ENCODE measurements around the gene FOXP4.

The FOXP4 gene

DNA sequence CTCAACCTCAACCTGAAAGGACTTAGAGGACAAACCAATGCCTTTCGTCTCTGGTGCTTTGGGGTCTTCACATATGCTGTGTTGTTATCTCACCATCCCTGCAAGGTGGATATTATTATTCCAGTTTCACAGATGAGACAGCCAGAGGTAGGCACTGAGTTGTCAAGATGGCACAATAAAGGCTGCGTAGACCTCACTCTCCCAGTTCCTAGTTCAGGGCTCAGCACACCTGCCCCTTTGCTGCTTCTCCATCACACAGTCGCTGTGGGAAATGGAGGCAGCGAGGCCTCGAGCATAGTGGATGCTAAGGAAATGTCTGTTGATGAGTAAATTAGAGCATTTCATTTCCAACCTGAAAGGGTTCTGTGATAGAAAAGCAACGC is 22.0 kb downstream of the FOXP4 start:
- DNase-seq: no peak

DNA sequence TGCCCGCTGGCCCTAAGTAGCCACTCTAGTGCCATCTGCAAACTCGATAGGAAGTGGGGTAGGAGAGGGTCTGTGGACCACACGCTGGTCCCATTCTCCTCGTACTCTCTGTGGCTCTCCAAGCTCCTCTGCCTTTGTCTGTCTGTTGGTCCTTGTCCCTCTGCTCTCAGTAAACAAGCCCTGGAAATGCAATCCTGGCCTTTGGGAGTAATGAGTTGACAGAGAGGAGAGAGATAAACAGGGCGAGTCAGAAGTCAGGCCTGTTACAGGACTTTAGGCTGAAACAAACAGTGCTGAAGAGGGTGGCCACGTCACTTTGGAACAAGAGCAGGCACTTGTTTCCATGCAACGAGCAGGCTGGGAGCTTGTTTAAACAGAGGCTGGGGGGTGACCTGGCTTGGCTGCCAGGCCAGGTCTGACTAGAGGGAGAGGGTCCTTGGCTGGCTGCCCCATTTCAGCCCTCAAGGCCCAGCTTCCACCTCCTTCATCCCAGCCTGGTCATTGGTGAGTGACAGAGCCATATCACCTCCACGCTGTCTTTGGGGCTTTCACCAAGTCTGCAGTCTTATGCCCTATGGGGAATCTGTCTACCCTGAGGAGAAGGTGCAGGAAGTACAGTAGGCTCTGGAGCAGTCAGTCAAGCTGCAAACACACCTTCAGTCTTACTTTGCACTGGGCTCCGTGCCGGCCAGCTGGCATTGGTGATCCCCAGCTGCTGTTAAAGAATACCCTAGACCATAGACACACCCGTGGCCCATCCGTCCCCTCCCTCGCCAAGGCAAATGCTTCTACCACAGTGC is 22.6 kb downstream of the FOXP4 start:
- no peak for DNase-seq

DNA sequence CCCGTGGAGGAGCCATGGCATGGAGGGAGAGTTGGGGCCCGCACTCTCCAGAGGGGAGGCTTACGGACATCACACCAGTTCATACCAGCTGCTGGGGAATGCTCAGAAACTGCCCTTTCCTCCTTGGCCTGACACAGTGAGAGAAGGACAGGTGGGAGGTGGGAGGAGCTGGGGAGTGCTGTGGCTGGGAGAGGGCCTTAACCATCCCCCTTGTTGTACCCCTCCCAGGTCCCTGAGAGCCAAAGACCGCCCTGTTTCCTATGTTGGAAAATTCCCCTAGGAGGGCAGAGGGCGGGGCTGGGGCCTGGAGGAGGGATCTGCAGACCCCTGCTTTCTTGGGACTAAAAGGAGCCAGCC is 24.1 kb downstream of the FOXP4 start:
- DNase-seq: no peak

DNA sequence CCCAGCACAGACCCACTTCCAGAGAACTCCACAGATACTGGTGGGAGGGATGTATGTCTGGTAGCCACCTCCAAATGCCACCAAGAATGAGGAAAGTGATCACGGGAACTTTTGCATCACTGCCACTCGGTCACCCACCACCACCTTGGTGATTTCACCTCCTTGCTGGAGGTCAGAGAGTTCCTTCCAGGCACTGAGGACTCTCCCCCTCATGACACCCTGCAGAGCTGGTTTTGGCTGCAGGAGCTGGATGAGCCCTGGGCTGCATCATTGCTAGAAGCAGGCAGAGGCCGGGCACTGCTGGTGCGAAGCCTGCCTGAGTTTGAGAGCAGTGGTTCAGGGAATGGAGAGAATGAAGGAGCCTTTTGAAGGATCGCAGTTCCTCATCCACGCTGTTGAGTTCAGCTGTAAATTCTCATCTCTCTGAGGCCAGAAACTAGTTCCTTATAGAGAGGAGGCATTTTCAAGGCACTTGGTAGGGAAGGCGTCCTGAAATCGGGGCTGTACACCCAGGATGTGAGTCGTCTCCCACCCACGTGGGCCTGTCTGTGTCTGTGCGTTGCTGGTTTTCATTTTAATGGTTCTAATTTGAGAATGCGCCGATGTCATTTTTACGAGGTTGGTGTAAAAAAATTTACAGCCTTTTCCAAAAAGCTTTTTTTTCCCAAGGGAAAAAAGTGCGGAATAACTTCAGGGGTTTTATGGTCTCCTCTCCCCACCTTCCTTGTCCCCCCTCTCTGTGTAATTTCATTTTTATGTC is 25.0 kb downstream of the FOXP4 start:
- no peak for DNase-seq

DNA sequence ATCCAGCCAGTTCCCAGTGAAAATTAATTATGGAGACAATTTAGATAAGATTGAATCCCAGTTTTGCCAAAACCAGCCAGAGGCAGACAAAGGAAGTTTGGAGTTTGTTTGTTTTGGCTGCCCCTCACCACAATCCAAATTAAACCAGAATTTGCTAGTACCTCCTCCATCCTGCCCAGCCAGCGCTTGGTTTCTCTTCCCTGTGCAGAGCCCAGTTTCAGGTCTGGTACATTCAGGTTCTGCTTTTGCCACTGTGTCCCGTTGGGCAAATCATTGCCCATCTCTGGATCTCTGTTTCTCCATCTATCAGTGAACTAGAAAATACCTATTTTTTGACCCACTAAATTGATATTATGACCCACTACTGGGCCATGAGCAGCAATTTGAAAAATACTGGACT is 26.4 kb downstream of the FOXP4 start:
- DNase-seq: no peak

DNA sequence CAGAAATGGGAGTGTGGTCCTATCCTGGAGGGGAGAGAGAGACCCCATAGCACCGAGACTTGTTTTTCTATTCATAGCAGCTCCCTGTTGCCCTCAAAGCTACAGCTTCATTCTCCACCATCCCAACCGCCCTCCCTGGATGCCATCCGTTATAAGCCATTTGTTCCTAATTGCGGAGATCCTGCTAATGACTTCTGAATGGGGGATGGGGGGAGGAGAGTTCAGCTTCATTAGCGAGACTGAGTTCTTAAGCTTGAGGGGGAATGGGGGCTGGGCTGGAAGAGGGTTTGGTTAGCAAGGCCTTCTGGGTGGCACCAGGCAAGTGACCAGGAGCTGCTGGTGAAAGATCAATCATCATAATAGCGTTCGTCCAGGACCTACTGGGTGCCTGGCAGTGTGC is 27.1 kb downstream of the FOXP4 start:
- no peak for DNase-seq

DNA sequence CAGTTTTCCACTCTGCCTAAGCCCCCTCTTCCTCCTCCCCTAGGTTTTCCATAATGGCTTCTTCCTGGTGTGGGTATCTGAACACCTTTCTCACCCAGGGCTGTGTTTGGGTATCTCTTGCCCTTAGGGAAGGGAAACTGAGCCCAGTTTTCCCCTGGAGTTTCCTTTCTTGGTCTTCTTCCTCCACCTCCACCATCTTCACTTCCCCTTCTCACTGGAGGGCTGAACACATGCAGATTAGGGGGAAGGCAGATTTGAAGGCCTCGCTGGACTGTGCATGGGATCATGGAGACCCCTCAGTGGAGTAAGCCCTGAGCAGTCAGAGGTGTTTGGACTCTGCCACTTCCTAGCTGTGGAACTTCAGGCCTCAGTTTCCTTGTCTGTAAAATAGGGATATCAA is 27.8 kb downstream of the FOXP4 start:
- no peak for DNase-seq

DNA sequence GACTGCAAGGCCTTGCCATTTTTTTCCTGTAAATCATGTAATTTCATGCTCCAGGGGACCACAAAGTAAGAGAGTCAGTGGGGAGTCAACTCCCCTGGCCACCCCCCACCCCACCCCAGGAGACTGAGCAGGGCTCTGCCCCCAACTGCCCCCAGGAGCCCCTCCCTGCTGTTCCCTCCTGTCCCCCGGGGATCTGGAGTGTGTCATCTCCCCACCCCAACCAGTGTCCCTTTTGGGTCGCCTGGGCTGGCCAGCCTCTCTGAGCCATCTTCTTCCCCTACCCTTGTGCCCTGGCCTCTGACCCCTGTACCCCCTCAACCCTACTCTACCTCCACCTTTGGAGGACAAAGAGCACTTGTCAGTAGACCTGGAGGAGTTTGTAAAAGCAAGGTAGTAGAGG is 29.4 kb downstream of the FOXP4 start:
- no peak for DNase-seq

DNA sequence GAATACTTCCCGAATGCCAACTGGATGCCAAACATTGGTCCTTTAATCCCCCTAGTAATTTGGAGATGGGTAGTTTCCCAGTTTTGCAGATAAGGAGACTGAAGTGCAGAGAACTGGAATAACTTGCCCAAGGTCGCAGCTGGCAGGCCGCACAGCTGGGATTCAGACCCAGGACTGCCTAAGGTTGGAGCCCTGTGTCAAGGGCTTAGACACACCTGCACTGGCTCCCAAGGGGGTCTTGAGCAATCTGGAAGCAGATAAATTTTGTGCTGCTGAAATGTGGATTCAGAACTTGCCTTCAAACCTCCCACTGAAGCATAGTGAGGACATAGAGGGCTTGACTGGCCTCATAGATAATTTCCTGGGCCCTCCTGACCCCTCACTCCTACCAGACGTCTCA is 30.5 kb downstream of the FOXP4 start:
- DNase-seq: no peak

DNA sequence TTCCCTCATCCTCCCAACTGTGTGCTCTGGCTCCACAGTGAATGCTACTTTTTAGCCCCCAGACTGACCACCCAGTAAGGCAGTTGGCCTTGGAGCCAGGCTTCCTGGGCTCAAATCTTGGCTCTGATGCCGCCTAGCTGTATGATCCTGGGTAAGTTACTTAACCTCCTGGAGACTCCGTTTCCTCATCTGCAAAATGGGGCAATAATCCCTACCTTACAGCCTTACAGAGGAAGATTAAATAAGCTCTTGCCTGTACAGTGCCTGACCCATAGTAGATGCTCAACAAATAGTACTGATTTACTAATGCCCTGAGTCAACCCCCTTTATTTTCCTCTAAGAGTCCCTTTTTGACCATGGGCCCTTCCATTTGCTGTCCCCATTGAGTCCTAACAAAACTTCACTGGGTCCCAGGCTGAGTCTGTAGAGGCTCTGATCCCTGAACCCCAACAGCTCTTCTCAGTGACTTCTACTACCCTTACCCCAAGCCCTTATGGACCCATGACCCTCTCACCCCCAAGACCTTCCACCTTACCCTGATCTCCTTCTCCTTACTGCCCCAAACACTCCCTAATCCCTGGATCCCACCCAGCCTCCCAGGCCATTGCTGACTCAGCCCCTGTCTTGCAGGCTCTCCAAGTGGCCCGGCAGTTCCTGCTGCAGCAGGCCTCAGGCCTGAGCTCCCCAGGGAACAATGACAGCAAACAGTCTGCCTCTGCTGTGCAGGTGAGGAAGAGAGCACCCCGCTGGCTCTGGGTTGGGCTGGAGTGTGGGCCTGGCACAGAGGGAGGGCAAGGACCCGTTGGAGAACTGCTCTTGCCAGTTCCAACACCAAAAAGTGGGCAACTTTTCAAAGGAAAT is 31.4 kb downstream of the FOXP4 start:
- DNase-seq: no peak

DNA sequence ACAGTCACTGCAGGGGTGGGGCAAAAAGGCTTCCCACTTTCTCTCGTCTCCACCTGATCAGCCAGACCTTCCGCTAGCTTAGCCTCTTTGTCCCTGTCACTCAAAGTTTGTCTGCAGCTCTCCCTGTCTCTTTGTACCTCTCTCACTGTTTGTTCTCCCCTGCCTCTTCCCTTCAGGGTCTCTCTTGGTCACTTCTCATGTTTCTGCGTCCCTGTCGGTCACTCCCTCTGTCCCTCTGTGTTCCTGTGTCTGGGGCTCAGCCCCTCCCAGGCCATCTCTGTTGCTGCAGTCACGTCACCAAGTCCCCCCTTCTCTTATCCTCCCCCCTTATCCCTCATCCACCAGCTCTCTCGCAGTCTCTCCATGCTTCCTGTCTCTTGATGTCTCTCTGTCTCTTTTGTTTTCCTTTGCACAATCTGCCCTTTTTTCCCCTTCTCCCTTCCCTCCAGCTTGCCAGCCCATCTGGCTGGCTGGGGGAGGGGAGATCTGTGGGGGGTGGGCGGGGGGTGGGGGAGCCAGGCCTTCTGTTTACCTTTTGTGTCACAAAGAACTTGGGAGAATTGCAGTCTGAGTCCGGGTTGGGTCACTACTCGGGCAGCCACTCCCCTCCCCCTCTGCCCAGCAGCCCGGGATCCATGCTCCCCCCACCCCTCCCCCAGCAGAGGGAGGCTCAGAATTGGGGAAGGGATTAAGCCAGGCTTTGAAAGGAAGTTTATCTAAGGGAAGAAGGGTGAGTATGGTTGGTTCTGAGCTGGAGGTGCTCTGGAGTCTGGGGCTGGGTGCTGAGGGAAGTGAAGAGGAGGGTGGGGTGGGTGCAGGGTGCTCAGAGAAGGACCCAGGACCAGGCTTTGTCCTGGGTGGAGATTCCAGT is 32.3 kb downstream of the FOXP4 start:
- DNase-seq: no peak

DNA sequence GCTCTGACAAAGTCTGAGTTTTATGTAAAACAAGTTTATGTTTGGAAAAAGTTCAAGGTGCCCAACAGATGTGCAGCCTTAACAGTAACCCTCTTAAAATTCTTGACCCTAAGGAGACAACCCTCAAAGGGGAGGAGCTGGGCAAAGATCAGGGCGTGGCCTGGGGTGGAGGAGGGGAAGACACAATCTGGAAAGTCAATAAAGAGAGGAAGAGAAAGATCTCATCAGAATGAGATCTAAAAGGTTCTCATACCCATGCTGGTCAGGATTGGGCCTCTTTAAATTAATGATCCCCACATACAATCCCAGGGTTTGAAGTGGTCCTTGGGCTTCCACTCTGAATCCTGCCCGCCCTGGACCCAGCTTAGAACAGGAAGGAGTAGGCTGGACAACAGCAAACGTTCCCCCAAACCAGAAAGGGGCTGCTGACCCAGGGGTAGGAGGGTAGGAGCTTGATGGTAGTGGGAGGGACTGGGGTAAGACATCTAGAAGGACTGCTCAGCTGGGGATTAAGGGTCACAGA is 33.0 kb downstream of the FOXP4 start:
- DNase-seq: no peak

DNA sequence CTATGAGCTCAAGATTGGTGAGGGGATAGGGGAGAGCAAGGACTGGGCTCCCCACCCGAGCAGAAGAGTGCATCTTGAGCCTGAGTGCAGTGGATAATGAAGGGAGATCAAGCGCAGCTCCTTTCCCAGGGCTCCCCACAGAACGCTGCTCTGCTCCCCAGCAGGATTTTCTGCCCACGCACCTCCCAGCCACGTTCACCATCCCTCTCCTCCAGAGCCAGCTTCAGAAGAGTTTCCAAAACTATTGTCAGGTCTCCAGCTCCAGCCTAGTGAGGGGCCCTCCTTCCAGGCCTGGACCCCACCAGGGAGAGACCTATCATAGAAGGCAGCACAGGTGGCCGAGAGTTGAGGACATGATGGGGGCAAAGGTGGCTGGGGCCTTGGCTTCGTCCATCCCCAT is 34.5 kb downstream of the FOXP4 start:
- no peak for DNase-seq

DNA sequence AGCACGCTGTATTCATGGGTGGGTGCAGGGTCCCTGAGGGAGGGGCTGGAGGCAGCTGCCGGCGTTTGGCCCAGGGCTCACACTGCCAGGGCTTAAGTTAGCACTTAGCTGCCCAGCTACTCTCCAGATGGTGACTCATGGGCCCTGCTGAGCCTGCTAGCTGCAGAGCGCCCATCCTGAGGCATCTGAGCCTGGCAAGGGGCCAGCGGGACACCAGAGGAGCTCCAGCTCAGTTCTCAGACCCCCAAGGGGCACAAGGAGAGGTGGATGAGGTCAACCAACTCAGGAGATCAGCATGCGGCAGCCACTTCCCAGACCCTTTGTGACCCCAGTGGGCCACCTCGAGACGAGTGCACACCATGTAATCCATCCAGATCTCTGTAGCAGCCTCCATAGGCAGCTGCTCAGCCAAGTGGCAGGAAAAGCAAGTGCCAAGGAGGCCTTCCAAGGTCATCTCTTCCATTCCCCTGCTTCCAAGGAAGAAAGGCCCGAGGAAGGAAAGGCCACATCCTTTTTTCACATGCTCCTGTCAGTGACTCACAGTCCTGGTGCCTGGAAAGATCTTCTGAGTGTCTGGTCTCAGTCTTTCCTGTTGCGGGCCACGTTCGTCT is 35.3 kb downstream of the FOXP4 start:
- no peak for DNase-seq

DNA sequence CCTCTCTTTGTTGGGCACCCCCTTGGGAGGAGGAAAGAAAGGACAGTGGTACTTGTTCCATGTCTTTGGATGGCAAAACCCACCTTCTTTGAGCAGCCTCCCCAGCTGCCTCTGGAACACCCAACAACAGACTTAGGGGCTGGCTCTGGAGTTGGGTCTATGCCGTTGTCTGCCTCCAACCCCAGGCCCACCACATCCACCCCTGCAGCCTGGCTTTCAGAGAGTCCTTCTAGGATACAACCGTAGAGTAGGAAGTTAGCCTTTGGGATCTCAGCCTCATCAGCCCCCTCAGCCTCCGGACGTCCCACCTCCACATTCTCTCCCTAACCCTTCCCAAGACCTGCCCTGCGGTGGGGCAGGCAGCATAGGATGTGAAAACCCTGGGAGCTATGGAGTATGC is 36.4 kb downstream of the FOXP4 start:
- DNase-seq: no peak

DNA sequence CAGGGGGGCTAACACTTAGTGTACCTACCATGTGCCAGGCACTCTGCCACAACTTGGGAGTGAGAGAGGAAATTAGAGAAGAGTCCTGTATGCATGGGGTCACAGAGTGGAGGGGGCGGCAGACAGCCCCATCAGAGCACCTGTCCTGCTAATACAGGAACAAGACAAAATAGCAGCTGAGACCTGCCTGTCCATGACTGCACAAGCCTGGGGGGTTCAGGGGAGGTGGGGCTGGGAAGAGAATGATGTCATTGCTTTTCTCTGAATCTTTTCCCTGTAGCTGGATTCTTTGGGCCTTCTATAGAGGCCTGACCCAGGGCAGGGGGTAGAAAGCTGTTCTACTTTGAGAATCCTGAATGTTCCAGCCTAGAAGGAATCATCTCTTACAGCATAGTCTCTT is 37.4 kb downstream of the FOXP4 start:
- no peak for DNase-seq

DNA sequence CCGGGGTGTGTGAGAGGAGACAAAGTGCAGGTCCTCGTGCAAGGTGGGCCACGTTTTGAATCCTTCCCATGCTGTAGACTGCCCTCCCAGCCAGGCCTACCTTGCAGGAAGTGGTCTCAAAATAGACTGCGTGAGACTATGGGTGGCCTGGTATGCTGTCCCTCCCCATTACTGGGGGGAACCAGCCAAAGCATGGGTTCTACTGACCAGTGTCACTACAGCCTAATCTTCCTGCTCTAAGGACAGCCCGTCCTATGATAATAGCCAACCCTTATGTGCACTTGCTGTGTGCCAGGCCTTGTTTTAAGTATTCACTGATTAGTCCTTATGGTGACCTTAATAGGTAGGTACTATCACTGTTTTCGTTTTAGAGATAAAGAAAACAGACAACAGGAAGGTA is 38.0 kb downstream of the FOXP4 start:
- DNase-seq: no peak

DNA sequence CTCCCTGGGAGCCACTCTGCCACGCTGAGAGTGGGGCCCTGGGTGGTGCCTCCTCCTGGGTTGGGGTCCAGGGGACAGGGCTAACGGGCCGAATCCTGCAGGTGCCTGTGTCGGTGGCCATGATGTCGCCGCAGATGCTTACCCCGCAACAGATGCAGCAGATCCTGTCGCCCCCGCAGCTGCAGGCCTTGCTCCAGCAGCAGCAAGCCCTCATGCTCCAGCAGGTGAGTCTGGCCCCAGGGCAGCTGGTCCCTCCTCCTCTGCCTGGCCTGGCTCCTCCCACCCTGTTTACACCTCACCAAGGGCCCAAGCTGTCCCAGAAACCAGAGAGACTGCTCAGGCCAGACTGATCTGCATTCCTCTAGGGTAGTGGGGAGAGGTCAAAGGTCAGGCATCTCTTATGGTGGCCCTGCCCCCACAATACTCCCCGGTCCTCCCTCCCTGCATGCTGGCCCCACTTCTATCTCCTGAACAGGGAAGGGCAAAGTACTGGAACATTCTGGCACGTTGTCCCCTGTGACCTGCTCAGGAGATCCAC is 38.6 kb downstream of the FOXP4 start:
- DNase-seq: no peak

DNA sequence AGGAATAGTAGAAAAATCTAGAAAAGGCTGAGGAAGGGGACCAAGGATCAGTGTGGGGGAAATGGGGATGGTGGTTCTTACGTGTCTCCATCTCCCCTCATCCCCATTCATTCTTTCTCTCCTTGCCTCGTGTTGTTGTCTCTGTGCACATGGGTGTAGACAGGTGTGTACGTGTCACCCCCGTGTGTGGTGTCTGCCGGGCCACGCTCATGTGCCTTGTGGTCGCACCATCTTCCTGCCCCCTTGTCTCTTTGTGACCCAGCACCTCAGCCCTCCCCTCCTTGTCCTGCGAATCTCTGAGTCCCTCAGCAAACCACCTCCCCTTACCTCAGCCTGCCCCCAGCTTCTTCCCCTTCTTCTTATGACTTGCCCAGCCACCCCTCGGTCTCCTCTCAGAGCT is 39.4 kb downstream of the FOXP4 start:
- DNase-seq: no peak

DNA sequence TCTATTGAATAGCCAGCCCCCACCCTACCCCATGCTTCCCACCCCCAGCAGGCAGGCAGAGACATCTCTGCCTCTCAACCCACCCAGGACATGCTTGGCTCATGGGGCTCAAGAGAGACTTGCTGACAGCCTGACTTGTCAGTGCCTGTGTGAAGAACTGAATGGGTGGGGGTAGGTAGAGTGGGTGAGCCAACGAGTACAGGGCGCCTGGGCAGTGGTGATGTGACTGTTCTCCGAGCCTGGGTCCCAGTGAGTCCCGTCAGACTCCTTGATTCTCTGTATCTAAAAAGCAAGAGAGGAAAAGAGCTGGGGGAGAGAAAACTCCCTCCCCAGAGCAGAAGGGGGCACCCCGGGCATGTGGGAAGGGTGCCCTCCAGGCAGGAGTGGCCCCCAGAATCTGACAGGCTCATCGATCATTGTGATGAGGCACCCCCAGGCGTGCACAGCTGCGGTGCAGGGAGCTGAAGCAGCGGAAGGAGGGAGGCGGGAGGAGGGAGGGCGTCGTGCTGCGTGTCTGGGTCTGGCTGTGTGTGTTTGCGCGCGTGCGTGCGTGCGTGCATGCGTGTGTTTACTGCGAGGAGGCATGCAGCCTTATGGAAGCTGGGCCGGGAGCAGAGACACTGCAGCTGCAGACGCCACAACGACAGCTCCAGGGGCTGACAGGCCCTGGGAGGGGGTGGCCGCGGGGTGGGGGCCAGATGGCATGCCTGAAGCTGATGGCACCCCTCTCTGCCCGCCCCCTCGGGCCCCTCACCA is 40.2 kb downstream of the FOXP4 start:
- DNase-seq: no peak

Measured in hematopoietic multipotent progenitor cell treated with erythropoietin and hydrocortisone succinate and interleukin-3 and kit ligand, for 4 days (in vitro differentiated cells).